PC-3 (cell line): ENCODE results near the gene GET3.

ENCODE experiments used
- EZH2 ChIP-seq: fragments of 300-600 bp; sonication (generic); IDR thresholded peaks from one replicate; pipeline ENCODE4 v1.6.1; 2017; ENCODE audit warnings: antibody characterized with exemption, mild to moderate bottlenecking, low read length; ENCODE audit not compliant: unreplicated experiment
- TF ChIP-seq, protein P1 (sequence below): fragments of 300-600 bp; sonication (generic); conservative IDR thresholded peaks from 2 replicates; pipeline ENCODE4 v1.5.1; 2017; ENCODE audit warnings: antibody characterized with exemption, low read depth, mild to moderate bottlenecking, low read length

GRCh38 chr19:12722566-12723380 is 14.5 kb upstream of the GET3 start:
- TF ChIP-seq, protein P1, sequence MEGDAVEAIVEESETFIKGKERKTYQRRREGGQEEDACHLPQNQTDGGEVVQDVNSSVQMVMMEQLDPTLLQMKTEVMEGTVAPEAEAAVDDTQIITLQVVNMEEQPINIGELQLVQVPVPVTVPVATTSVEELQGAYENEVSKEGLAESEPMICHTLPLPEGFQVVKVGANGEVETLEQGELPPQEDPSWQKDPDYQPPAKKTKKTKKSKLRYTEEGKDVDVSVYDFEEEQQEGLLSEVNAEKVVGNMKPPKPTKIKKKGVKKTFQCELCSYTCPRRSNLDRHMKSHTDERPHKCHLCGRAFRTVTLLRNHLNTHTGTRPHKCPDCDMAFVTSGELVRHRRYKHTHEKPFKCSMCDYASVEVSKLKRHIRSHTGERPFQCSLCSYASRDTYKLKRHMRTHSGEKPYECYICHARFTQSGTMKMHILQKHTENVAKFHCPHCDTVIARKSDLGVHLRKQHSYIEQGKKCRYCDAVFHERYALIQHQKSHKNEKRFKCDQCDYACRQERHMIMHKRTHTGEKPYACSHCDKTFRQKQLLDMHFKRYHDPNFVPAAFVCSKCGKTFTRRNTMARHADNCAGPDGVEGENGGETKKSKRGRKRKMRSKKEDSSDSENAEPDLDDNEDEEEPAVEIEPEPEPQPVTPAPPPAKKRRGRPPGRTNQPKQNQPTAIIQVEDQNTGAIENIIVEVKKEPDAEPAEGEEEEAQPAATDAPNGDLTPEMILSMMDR, result no peak
- TF ChIP-seq EZH2, result no peak
